ENCODE data around the gene REG3A.

REG3A gene

GRCh38 chr2:79116997-79117928 is 42.3 kb downstream of the REG3A start:
- Histone ChIP-seq H3K9me3 (ENCODE audit: severe bottlenecking) (no peaks in the 10 kb centered on the region), H3K4me1 (ENCODE audit: insufficient read depth, poor library complexity, severe bottlenecking) (no peaks in the 10 kb centered on the region), H3K4me3 (ENCODE audit: severe bottlenecking) (no peak overlapping the region), H3K36me3 (ENCODE audit: low read depth) (no peaks in the 10 kb centered on the region), H3K27ac (ENCODE audit: poor library complexity, severe bottlenecking) (no peak overlapping the region), H3K27me3 (ENCODE audit: insufficient read depth, poor library complexity, severe bottlenecking) (no peaks in the 10 kb centered on the region)
- no peak for TF ChIP-seq CTCF (IDR thresholded peaks at IDR 0.05; ENCODE audit: poor library complexity, severe bottlenecking)
- DNase-seq (ENCODE audit: low spot score) = no peak
- no peak for ATAC-seq (ENCODE audit: low read depth)

- Histone ChIP-seq H3K4me3 (ENCODE audit: severe bottlenecking) (no peak overlapping the region), H3K27me3 (ENCODE audit: insufficient read depth, poor library complexity, severe bottlenecking) (no peaks in the 10 kb centered on the region), H3K36me3 (ENCODE audit: low read depth) (no peaks in the 10 kb centered on the region), H3K9me3 (ENCODE audit: severe bottlenecking) (no peaks in the 10 kb centered on the region), H3K27ac (ENCODE audit: poor library complexity, severe bottlenecking) (no peak overlapping the region), H3K4me1 (ENCODE audit: insufficient read depth, poor library complexity, severe bottlenecking) (no peaks in the 10 kb centered on the region)
- TF ChIP-seq CTCF (IDR thresholded peaks at IDR 0.05; ENCODE audit: poor library complexity, severe bottlenecking) = no peak
- ATAC-seq (ENCODE audit: low read depth) (no peak), DNase-seq (ENCODE audit: low spot score) (no peak)
These were observed 44.6 kb downstream of the REG3A start for GRCh38 chr2:79114797-79115494.

- no peak for ATAC-seq (ENCODE audit: low read depth)
- Histone ChIP-seq H3K36me3 (ENCODE audit: low read depth) (no peaks in the 10 kb centered on the region), H3K4me3 (ENCODE audit: severe bottlenecking) (no peak overlapping the region), H3K27ac (ENCODE audit: poor library complexity, severe bottlenecking) (no peak overlapping the region), H3K4me1 (ENCODE audit: insufficient read depth, poor library complexity, severe bottlenecking) (no peaks in the 10 kb centered on the region), H3K27me3 (ENCODE audit: insufficient read depth, poor library complexity, severe bottlenecking) (no peaks in the 10 kb centered on the region), H3K9me3 (ENCODE audit: severe bottlenecking) (no peaks in the 10 kb centered on the region)
- DNase-seq (ENCODE audit: low spot score) = no peak
- no peak for TF ChIP-seq CTCF (IDR thresholded peaks at IDR 0.05; ENCODE audit: poor library complexity, severe bottlenecking)
These were observed 47.3 kb downstream of the REG3A start for GRCh38 chr2:79112269-79112668.

Data from RWPE2 (cell line).